M059J (cell line): ENCODE measurements around the gene THAP2. TPM values are rescaled to one million over a fixed set of nuclear protein-coding genes. Genes with fewer than 3 reads are reported as not detected.
"Not testable (repeated sequence)": the region's sequence is repeated elsewhere in the genome, so short reads cannot be mapped to it uniquely, and the experiment has no call there.

Experiments used
- DNase-seq: peaks from one replicate; pipeline ENCODE4 v3.0.0-alpha.2; 2012; ENCODE audit warnings: low read depth
- total RNA-seq: library from RNA; depleted of rRNA; stranded (reverse); fragments of >200 nt; shearing (Covaris generic); gene quantifications from 2 replicates; pipeline ENCODE4 v1.2.3, GENCODE V29; 2014

THAP2 gene
- total RNA-seq, 1 experiment from 2014 or later = 4.2 TPM

- peak; percentile 72 for DNase-seq
These were observed 1.1 kb upstream of the THAP2 start for GRCh38 chr12:71662849-71663560.

DNA sequence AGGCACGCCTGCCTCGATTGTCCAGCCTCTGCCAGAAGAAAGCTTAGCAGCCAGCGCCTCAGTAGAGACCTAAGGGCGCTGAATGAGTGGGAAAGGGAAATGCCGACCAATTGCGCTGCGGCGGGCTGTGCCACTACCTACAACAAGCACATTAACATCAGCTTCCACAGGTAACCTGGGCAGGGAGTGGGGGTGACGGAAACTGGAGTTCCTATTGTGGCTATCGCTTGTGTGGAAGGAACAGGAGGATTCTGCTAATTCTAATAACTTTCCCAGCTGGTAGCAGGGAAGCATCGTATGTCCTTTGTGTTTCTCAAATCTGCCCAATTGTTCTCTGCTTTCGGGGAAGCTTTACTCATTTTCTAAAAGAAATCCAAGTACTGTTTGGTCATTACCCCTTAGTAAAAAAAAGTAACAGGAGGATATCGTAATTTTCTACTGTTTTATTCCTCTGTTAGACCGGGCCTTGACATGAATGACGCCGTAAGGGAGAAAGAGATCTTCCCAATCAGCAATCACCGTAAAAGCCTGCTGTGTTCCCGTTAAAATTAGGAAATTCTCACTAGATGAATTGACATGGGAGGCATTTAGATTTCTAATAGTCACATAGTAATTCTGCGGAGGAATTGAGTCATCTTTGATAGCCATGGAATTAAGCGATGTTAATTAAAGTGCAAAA is 449 bp downstream of the THAP2 start:
- DNase-seq = no peak

DNA sequence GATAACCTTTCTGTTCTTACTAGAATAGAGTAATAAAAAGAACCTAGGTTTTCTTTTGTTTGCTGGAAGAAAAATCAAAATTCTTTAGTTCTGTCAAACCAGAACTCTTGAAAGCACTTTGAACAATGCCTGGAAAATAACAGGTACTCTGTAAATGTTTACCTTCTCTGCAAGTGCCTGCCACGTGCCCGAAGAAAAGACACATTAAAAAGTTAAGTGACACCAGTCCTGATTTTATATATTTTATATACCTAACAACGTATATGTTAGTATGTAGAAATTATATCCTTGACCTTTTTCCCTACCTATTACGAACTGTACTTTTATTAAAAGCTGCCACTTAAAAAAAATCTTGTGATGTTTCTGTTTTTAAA is 976 bp downstream of the THAP2 start:
- DNase-seq = no peak

DNA sequence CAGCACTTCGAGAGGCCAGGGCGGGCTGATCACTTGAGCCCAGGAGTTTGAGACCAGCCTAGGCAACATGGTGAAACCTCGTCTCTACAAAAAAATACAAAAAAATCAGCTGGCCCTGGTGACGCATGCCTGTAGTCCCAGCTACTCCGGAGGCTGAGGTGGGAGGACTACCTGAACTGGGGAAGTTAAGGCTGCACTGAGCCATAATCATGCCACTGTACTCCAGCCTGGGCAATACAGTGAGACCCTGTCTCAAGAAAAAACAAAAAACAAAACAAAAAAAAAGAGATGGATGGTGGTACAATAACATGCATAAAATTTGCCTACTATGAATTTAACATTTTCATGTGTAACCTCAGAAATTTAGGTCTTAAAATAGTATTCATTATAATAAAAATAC is 2.2 kb downstream of the THAP2 start:
- DNase-seq = no peak

DNA sequence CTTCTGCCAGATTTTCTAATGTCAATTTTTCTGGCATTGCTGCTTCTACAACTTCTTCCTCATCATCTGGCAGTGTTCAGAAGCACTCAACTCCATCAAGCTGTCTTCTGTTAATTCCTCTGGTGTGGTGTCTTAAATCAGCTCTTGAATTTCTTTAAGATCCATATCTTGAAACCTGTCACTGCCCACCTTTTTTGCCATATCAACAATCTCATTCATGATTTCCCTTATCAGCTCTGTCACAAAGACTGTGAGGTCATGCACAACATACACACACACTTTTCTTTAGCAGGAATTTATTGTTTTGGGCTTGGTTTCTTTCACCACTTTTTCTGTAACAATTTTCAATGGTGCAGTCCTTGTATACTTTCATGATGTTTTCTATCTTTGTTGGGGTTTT is 7.2 kb downstream of the THAP2 start:
- DNase-seq = no peak

DNA sequence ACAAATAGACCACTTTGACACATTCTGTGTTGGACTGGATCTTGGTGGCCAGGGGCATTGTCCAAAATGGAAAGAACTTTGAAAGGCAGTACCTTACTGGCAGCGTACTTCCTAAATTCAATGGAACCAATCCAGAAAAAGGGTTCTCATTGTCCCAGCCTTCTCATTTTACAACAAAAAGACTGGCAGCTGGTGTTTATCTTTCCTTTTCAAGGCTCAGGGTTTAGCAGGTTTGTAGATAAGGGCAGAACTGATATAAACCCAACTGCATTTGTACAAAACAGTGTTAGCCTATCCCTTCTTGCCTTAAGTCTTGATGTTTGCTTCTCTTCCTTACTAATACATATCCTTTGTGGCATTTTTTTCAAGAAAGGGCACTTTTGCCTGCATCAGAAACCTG is 7.7 kb downstream of the THAP2 start:
- no peak for DNase-seq

GRCh38 chr12:71682466-71682865 is 18.4 kb downstream of the THAP2 start:
- no peak for DNase-seq

DNA sequence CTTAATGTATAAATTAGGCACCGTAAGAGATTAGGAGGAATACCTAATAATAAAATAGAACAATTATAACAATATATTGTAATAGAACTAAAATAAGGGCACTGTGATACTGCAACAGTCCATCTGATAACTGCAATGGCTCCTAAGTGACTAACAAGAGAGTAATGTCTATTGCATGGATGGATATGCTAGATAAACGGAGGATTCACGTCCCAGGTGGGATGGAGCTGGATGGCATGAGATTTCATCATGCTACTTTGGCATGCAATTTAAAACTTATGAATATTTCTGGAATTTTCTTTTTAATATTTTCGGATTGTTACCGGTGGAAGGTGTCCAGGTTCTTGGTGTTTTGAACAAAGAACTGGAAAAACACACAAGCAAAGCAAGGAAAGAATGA is 19.5 kb downstream of the THAP2 start:
- no peak for DNase-seq

- DNase-seq = no peak
These were observed 20.0 kb downstream of the THAP2 start for GRCh38 chr12:71684081-71684480.

DNA sequence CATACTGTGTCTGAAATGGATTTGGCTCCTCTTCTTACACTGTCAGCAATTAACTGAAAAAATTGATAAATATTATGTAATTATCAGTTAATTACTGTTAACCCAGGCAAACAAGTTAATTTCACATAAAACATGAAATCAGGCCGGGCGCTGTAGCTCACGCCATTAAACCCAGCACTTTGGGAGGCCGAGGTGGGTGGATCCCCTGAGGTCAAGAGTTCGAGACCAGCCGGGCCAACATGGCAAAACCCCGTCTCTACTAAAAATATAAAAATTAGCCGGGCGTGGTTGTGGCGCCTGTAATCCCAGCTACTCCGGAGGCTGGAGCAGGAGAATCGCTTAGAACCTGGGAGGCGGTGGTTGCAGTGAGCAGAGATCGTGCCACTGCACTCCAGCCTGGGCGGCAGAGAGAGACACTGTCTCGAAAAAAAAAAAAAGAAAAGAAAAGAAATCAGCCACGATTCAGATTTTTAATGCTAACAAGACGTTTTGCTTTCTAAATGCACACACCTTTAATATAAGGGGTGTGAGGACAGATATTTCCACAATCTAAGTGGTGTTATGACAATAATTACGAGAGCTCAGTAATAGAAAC is 21.3 kb downstream of the THAP2 start:
- DNase-seq = peak; percentile 17

GRCh38 chr12:71685914-71686657 is 22.0 kb downstream of the THAP2 start, which contains the start of gene TMEM19:
Gene TMEM19 (plus strand): TSS chr12:71686082. CDS start chr12:71686681, 599 bp downstream.
- DNase-seq = peak; percentile 89

GRCh38 chr12:71686658-71687025 is 22.5 kb downstream of the THAP2 start:
- DNase-seq = no peak

- DNase-seq = not testable (repeated sequence)
These were observed 23.1 kb downstream of the THAP2 start for GRCh38 chr12:71687172-71687571.

GRCh38 chr12:71688961-71689570 is 25.0 kb downstream of the THAP2 start:
- DNase-seq = no peak

DNA sequence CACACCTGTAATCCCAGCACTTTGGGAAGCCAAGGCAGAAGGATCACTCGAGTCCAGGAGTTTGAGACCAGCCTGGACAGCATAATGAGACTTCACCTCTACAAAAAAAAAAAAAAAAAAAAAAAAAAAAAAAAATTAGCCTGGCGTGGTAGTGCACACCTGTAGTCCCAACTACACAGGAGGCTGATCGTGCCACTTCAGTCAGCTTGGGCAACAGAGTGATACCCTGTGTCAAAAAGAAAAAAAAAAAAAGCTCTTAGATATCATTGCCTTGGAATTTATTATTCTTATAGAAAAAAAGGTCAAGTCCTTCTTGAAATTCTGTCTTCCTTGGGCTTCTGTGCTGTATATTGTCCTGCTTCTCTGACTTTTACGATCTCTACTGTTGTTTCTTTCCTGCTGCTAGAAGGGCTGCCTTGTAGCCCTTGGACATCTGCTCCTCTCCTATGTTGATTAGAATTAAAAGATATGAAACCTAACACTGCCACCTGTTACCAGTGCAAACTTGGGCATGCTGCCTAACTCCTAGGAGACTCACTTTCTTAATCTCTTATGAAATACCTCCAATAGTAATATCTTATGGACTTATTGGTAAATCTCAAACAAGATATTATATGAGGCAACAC is 27.5 kb downstream of the THAP2 start:
- no peak for DNase-seq

- no peak for DNase-seq
These were observed 29.0 kb downstream of the THAP2 start for GRCh38 chr12:71693126-71693525.

GRCh38 chr12:71693651-71694050 is 29.6 kb downstream of the THAP2 start:
- not testable (repeated sequence) for DNase-seq

GRCh38 chr12:71694099-71694820 is 30.2 kb downstream of the THAP2 start:
- DNase-seq = no peak

GRCh38 chr12:71695782-71696181 is 31.7 kb downstream of the THAP2 start:
- DNase-seq = no peak

DNA sequence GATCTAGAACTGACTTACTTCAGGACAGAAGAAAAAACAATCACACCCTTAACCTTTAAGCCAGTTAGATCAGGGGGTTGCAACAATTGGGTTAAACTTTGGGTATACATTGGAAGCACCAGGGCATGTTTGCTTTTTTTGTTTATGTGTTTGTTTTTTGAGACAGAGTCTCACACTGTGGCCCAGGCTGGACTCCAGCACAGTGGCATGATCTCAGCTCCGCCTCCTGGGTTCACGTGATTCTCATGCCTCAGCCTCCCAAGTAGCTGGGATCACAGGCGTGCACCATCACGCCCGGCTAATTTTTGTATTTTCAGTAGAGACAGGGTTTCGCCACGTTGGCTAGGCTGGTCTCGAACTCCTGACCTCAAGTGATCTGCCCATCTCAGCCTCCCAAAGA is 38.1 kb downstream of the THAP2 start:
- DNase-seq = not testable (repeated sequence)

GRCh38 chr12:71702590-71702989 is 38.5 kb downstream of the THAP2 start:
- no peak for DNase-seq
